Suppressor macrophage treated with lipopolysaccharide for 4 hours (primary cell): ENCODE data around the gene PDE8B.

Source experiments
- DNase-seq: peaks from one replicate; pipeline ENCODE4 v3.0.0-alpha.2; 2020

The PDE8B gene

DNA sequence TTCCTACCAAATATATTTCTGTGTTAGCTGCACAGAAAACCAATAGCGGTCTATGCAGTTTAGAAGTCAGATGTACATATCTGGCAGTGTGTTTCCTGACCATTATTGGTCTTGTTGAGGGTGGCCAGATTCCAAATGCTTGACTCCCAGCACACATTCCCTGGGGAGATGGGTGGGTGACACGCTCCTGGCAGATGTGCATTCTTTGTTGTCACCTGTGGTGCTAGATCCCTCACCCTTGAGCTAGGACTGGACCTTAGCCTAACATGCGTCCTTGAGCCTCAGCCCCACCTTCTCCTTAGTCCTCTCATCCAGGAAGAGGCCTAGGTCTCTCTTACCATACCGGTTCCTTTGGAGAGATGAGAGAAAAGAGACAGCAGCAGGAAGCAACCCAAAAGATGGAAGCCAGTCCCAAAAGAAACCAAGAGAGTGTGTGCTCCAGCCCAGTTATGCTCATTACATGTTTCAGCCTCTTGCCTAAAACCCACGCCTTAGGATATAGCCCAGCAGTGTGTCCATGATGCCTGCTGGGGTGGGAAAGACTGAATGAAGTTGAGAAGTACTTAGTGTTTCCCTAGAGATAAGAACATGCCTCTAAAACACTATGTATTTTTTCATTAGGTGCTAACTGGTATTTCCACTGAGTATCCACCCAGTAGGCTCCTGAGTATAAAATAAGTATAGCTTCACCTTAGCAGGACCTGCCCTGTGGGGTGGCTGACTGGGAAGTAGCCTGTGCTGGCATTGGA, 116.7 kb downstream of the PDE8B start:
- no peak for DNase-seq

DNA sequence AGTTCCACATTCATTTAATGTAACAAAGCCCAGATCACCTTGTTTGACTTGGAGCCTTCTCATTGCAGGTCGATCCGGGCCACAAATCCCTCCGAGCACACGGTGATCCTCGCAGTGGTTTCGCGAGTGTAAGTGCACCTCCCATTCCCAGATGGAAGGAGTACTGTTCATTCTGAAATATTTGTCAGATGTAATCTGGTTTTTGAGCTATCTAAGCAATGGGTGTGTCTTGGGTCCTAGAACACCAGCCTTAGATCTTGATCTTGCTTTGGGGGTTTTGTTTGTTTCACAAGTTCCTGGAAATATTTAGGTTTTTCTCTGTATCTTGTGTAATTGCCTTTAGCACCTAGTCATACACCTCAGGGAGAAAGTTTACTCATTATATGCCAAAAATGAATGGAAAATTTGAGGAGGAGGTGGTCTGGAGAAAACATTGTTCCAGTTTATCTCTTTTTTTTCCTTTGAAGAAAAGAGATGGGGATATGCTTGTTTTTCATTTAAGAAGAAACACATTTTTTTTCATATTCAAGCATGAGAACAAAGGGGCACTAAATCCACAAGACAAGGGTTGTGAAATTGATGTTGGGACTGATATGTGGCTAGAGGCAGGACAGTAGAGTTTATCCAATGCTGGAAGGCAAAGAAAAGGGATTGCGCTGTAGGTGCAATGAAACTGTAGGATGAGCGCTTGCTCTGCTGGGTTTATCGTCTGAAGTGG, 118.6 kb downstream of the PDE8B start:
- DNase-seq, result no peak

DNA sequence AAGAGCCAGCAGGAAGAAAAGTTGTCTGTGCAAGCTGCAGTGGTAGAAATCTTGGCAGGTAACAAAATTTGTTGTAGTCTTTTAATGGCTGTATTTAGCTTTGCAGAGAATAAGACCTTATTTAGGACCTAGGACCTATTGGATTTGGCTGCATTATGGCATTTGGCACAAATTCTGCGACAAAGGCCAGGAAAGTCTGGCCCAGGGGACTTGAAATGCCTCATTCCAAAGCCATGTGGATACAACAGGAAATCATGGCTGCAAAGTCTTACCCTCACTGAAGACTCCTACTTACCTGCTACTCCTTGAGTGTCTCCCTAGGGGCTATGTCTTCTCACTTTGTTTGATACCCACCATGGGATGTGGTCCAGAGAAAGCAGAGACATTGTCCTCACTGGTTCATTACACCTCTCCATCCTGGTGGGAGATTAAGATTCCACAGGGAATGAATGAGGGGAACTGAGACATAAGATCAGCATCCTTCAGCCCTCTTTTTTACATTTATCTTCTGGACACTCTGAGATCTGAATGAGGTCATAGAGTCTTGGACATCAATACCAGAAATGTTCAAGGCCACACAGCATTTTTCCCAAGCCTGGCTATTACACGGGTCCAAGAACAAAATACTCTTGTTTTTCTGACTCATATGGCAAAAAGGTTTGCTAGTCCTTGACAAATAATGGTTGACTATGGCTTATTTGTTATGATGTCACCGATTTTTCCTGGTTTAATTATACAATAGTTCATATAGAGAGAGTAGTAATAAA, 119.4 kb downstream of the PDE8B start:
- DNase-seq, result no peak

- DNase-seq, result no peak
These were observed 122.6 kb downstream of the PDE8B start for GRCh38 chr5:77333036-77333435.

GRCh38 chr5:77333451-77334123, 123.1 kb downstream of the PDE8B start:
- DNase-seq, result no peak

DNA sequence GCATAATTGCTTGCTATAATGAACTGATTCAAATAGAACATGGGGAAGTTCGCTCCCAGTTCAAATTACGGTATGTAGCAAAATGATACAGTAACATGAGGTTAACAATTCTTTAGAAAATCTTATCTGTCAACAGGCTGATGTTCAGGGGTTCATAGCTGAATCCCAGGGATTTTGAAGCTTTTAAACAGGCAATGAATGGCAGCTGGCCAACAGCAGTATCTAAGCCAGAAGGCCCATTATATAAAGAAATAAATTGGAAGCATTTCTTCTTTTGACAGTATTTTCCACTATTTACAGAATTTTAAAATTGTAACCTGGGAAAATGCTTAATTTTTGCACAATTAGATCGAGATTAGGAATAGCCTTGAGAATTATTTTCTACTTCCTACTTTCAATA, 126.8 kb downstream of the PDE8B start:
- no peak for DNase-seq

- no peak for DNase-seq
These were observed 127.2 kb downstream of the PDE8B start for GRCh38 chr5:77337686-77338085.

GRCh38 chr5:77339337-77339890, 128.9 kb downstream of the PDE8B start:
- no peak for DNase-seq

- no peak for DNase-seq
These were observed 132.7 kb downstream of the PDE8B start for GRCh38 chr5:77343165-77343564.

DNA sequence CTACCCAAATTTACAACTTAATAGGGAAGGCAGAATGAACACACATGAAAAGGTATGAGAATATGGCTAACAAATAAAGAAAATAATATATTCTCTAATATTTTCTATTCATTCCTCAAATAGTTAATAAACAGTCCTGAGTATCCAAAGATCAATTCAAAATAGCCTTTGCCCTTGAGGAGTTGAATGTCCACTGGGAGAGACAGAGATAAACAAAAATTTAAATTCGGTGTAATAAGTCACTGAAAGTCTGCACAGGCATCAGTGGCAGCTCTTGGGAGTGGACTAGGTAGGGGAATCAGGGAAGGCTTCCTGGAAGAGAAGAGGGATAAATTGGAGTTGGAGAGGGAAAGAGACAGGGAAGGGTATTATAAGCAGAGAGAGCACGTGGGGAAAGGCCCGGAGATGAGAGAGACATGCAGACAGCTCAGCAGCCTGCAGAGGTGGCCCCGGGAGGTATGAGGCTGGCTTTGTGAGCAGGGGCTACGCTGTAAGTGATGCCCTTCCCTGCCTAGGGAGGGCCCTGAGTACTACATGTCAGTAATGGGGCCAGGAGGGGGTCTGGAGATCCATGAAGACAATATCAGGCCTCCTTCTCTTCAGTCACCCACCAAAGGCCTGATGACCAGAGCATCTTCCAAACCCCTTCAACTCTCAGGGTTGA, 137.1 kb downstream of the PDE8B start:
- DNase-seq, result no peak

- DNase-seq, result no peak
These were observed 142.8 kb downstream of the PDE8B start for GRCh38 chr5:77353251-77353650.

DNA sequence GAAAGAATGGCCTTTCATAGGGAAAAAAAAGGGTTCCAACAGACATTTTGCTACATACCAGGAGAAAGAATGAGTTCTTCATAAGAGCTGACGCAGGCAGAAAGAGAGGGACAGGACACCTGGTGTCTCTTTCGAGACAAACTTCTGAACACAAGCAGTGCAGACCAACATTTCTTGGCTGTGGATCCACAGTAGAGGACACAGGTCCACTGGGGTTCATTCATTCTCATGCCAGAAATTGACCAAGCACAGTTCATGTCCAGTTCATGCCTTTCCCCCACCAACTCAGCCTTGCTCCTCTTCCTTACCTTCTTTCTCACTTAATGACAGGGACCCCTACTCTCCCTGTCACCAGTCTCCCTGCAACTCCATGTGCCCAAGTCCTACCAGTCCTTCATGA, 144.0 kb downstream of the PDE8B start:
- DNase-seq, result no peak

DNA sequence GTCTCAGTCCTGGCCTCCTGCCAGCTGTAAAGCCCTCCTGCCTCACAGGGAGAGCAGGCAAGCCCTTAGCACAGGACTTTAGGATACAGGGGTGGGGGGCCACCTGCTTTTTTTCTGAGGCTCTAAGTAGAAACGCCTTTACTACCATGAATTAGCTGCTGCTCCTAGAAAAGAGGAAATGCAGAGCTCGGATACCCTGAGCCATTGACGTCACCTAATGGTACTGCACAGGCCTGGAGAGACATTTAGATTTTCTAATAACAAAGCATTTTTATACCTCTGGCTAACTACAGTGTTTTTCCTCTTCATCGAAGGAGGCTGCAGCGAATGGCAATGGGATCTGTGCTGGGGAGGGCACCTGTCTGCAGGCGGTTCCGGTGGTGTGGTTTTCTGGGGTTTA, 144.6 kb downstream of the PDE8B start:
- DNase-seq, result no peak

GRCh38 chr5:77355751-77356150, 145.3 kb downstream of the PDE8B start:
- no peak for DNase-seq

DNA sequence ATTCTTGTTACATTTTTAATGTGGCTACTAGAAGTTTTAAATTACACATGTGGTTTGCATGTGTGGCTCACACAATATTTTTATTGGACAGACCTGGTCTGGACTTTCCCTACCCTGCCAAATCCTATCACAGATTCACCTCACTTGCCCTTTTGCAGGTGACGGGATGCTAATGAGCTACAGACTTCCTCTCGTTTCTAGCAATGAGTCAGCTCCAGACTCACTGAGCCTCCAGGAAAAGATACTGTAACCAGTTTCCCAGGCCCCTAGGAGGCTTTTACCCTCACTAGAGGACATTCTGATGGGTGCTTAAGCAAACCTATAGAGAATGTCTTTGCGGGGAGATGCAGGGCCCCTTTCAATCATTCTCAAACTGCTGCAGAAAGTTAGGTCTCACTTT, 146.3 kb downstream of the PDE8B start:
- no peak for DNase-seq

- no peak for DNase-seq
These were observed 148.1 kb downstream of the PDE8B start for GRCh38 chr5:77358255-77359205.

GRCh38 chr5:77359231-77359630, 148.8 kb downstream of the PDE8B start:
- DNase-seq, result no peak

DNA sequence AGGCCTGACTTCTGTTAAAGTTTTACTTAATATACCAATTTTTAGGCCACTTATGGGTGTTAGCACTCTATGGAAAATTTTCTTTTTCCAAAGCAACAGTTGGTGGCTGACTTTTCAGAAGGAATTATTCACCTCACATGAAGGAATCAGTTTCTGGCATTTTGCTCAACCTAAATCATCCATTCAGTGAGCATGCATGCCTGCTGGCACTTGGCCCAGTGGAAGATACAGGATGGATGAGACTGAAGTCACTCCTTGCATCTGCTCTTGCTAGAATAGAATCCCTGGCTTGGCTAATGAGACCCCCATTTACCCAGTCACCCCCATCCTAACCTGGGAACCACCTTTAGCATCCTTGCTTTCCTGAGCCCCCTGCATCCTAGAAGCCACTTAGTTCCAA, 149.9 kb downstream of the PDE8B start:
- DNase-seq, result no peak

GRCh38 chr5:77360973-77361372, 150.5 kb downstream of the PDE8B start:
- DNase-seq, result no peak

DNA sequence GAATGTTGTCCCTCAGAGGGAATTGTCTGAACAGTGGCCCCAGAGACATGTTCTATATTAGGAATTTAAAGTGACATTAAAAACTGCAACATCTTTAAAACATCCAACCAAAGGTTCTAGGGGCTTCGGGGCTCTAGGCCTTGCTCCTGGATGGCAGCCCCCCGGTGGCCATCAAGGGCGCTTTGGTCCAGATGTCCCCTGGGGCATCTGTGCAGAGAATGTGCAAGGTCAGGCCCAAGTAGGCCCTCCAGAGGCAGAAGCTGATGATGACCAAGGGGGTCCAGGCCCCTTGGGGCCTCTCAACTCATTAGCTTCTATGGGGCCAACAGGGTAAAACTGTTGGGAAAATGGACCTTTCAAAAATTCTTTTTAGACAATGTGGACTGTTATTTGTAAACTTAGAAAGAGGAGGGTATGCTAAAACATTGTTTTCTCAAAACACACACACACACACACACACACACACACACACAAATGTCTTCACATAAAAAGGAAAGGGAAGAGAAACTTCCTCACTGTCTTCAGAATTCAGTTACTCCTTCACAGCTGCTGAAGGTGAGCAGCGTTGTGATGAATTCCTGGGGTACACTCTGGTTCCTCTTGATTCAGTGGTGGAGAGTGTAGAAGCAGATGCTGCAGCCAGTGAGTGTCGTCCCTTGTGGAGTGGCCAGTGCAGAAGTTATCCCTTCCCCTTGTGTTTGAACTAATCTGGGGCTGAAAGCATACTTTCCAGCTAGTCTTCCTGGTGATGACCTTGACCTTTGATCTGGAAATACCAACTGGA, 156.4 kb downstream of the PDE8B start:
- no peak for DNase-seq
